Activated naive CD8-positive, alpha-beta T cell treated with anti-CD3 and anti-CD28 coated beads, Interleukin-2, amount 50 U/mL, for 24 hours (primary cell): Measurements from ENCODE around the gene HDGF.

Experiments used
- ATAC-seq: fragments of 150-1000 bp; cut with Tn5 transposase; one replicate; pipeline ENCODE4 v1.10.0; 2021
- DNase-seq: peaks from one replicate; pipeline ENCODE4 v3.0.0; 2021
- H3K27ac Mint-ChIP-seq: one replicate; pipeline ENCODE4 v1.8.0; 2021; ENCODE audit warnings: mild to moderate bottlenecking, mixed read lengths
- H3K27me3 Mint-ChIP-seq: one replicate; pipeline ENCODE4 v1.8.0; 2021; ENCODE audit warnings: mixed read lengths
- H3K36me3 Mint-ChIP-seq: one replicate; pipeline ENCODE4 v1.8.0; 2021; ENCODE audit warnings: low read depth, mixed read lengths
- H3K4me1 Mint-ChIP-seq: one replicate; pipeline ENCODE4 v1.8.0; 2021; ENCODE audit warnings: mixed read lengths
- H3K4me3 Mint-ChIP-seq: one replicate; pipeline ENCODE4 v1.8.0; 2021; ENCODE audit warnings: mild to moderate bottlenecking, moderate library complexity, mixed read lengths
- H3K9me3 Mint-ChIP-seq: one replicate; pipeline ENCODE4 v1.8.0; 2021; ENCODE audit warnings: mixed read lengths

Gene HDGF

DNA sequence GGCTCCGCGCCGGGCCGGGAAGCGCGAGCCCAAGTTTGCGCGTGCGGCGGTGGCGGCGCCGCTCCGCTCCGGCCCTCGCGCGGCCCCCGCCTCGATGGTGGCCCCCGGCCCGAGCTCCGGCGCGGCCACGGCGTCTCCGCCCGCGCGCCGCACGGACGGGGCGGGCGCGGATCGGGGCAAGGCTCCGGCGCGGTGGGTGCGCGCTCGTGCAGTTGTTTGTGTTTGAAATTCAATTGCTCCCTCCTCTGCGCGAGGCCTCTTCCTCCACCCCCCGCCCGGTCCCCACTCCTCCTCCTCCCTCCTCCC, at the start of gene HDGF:
Gene HDGF, minus strand, starts transcription at position 225 of the 306 bp plus-strand sequence. CDS start 246 bp downstream, outside the sequence.
- peaks cover 54% of the 10 kb centered on the region for H3K4me1 Mint-ChIP-seq
- DNase-seq (no peak), ATAC-seq (no peak)
- peak within 1 kb of the TSS; percentile 92 for H3K4me3 Mint-ChIP-seq
- no peaks in the 10 kb centered on the region for H3K27me3 Mint-ChIP-seq
- peak within 1 kb of the TSS; percentile 98 for H3K27ac Mint-ChIP-seq
- peaks cover 26% of the 10 kb centered on the region for H3K36me3 Mint-ChIP-seq
- no peaks in the 10 kb centered on the region for H3K9me3 Mint-ChIP-seq

DNA sequence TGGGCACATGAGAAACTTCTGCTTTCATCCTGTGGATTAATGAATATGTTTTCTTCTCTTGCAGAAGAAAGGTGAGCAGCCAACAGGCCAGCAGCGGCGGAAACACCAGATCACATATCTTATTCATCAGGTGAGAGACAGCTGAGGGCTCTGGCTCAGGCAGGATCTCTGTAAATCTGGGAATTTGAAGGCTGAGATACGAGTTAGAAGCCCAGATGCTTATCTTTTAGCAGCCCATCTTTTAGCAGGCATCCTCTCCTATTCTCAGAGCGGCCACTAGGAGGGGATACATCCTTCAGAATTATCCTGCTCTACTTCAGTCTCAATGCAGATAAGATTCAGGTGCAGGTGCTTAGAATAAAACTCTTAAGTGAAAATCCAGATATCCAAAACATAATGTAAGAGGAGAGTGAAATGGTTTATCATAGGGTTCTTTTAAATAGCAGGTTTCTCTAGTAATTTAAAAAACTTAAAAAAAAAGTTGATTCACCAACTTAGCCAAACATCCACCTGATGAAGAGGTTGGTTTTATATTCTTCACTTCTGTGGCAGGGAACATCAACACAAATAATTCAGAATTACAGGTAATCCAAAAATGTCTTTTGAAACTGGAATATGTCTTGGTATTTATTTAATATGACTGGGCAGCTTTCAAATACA, 45.9 kb upstream of the HDGF start:
- Mint-ChIP-seq H3K4me3 (no peak overlapping the region), H3K27ac (no peak overlapping the region), H3K36me3 (peaks cover 55% of the 10 kb centered on the region), H3K4me1 (peaks cover 9% of the 10 kb centered on the region), H3K9me3 (no peaks in the 10 kb centered on the region), H3K27me3 (no peaks in the 10 kb centered on the region)
- ATAC-seq: peak; percentile 44
- peak; percentile 60 for DNase-seq

- peaks cover 4% of the 10 kb centered on the region for H3K4me1 Mint-ChIP-seq
- no peak overlapping the region for H3K27ac Mint-ChIP-seq
- H3K27me3 Mint-ChIP-seq: no peaks in the 10 kb centered on the region
- ATAC-seq (no peak), DNase-seq (no peak)
- no peaks in the 10 kb centered on the region for H3K9me3 Mint-ChIP-seq
- H3K4me3 Mint-ChIP-seq: no peak overlapping the region
- H3K36me3 Mint-ChIP-seq: peaks cover 60% of the 10 kb centered on the region
Observed at GRCh38 chr1:156796340-156797097, 45.0 kb upstream of the HDGF start.

DNA sequence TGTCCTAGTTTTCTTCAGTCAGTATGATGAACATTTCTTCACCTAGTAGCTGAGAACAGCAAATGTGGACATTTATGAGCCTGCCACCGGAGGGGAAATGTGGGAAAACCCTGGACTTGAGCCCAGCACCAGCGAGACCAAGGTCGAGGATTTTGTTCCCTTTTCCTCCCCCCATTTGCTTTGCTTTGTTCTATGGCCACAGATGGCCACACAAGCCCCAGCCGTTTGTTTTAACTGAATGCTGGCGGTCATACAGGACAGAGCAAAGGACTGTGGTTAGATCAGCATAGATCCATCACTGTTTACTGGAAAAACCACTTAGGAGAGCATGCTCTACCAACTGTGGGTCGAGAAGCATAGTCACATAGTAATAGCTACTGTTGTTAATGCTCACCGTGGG, 44.3 kb upstream of the HDGF start:
- Mint-ChIP-seq H3K4me1 (no peaks in the 10 kb centered on the region), H3K27me3 (no peaks in the 10 kb centered on the region), H3K4me3 (no peak overlapping the region), H3K36me3 (peaks cover 61% of the 10 kb centered on the region), H3K27ac (no peak overlapping the region), H3K9me3 (no peaks in the 10 kb centered on the region)
- ATAC-seq: no peak
- no peak for DNase-seq

DNA sequence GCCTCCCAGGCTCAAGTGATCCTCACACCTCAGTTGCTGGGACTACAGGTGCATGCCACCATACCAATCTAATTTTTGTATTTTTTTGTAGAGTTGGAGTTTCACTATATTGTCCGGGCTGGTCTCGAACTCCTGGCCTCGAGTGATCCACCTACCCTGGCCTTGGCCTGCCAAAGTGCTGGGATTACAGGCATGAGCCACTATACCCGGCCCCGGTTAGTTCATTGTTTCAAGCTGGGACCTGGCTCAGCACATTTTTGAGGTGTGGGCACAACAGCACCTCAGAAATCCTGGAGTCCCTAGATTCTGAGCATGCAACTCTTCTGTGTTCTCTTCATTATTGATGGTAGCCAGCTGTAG, 43.9 kb upstream of the HDGF start:
- Mint-ChIP-seq H3K36me3 (peaks cover 61% of the 10 kb centered on the region), H3K9me3 (no peaks in the 10 kb centered on the region), H3K27ac (no peak overlapping the region), H3K4me1 (no peaks in the 10 kb centered on the region), H3K27me3 (no peaks in the 10 kb centered on the region), H3K4me3 (no peak overlapping the region)
- no peak for ATAC-seq
- no peak for DNase-seq

- DNase-seq (no peak), ATAC-seq (no peak)
- no peaks in the 10 kb centered on the region for H3K9me3 Mint-ChIP-seq
- peaks cover 62% of the 10 kb centered on the region for H3K36me3 Mint-ChIP-seq
- no peak overlapping the region for H3K4me3 Mint-ChIP-seq
- no peak overlapping the region for H3K27ac Mint-ChIP-seq
- no peaks in the 10 kb centered on the region for H3K27me3 Mint-ChIP-seq
- no peaks in the 10 kb centered on the region for H3K4me1 Mint-ChIP-seq
Observed at GRCh38 chr1:156794506-156795373, 43.3 kb upstream of the HDGF start.

- peaks cover 50% of the 10 kb centered on the region for H3K36me3 Mint-ChIP-seq
- H3K27ac Mint-ChIP-seq: peak overlapping the region; percentile 48
- no peaks in the 10 kb centered on the region for H3K9me3 Mint-ChIP-seq
- no peaks in the 10 kb centered on the region for H3K27me3 Mint-ChIP-seq
- no peak for ATAC-seq
- H3K4me3 Mint-ChIP-seq: no peak overlapping the region
- peaks cover 3% of the 10 kb centered on the region for H3K4me1 Mint-ChIP-seq
- DNase-seq: no peak
Observed at GRCh38 chr1:156789621-156790318, 38.3 kb upstream of the HDGF start.

- Mint-ChIP-seq H3K9me3 (no peaks in the 10 kb centered on the region), H3K27me3 (no peaks in the 10 kb centered on the region), H3K4me3 (no peak overlapping the region), H3K27ac (no peak overlapping the region), H3K4me1 (peaks cover 3% of the 10 kb centered on the region), H3K36me3 (peaks cover 45% of the 10 kb centered on the region)
- no peak for ATAC-seq
- DNase-seq: no peak
Observed at GRCh38 chr1:156788136-156788535, 36.7 kb upstream of the HDGF start.

DNA sequence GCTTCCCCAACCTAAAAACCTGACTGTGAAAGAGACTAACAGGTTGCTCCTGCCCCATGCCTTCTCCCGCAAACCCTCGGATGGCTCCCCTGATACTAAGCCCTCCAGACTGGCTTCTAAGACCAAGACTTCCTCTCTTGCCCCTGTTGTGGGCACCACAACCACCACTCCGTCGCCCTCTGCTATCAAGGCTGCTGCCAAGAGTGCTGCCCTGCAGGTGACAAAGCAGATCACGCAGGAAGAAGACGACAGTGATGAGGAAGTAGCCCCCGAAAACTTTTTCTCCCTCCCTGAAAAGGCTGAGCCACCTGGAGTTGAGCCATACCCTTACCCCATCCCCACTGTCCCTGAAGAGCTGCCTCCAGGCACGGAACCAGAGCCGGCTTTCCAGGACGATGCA, 35.2 kb upstream of the HDGF start:
- Mint-ChIP-seq H3K4me1 (peaks cover 6% of the 10 kb centered on the region), H3K36me3 (peaks cover 49% of the 10 kb centered on the region), H3K9me3 (no peaks in the 10 kb centered on the region), H3K4me3 (no peak overlapping the region), H3K27me3 (no peaks in the 10 kb centered on the region), H3K27ac (no peak overlapping the region)
- DNase-seq (no peak), ATAC-seq (no peak)

GRCh38 chr1:156785458-156785857, 34.0 kb upstream of the HDGF start:
- peaks cover 51% of the 10 kb centered on the region for H3K36me3 Mint-ChIP-seq
- no peak for DNase-seq

DNA sequence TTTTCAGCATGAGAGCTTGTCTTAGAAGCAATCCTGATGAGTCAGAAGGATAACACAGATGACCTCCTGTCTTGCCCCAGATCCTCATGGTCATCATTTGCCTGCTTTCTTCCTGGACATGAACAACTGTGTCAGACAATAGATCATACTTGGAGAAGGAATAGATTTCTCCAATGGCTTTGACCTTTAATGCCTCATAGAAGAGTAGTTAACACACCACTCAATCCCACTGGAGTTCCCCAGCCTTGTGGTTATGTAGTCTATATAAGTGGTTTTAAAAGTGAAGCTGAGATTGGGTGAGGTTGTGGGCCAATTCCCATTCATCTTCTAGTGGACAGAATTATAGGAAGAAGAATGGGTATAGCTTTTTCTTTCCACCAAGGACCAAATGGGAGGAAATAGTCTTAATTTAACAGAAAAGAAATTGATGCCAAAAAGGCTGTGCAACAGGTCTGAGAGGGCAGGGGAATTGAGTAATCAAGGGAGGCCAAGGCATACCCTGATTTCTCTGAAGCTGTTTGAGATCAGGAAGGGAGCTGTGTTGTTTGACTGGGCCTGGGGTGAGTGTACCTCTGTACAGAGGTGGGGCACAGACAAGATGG, 30.2 kb upstream of the HDGF start:
- peaks cover 35% of the 10 kb centered on the region for H3K36me3 Mint-ChIP-seq
- DNase-seq: no peak
- no peaks in the 10 kb centered on the region for H3K27me3 Mint-ChIP-seq
- no peaks in the 10 kb centered on the region for H3K9me3 Mint-ChIP-seq
- H3K4me3 Mint-ChIP-seq: no peak overlapping the region
- no peak for ATAC-seq
- H3K4me1 Mint-ChIP-seq: peaks cover 23% of the 10 kb centered on the region
- H3K27ac Mint-ChIP-seq: no peak overlapping the region

More at GRCh38 chr1:156785458-156785857, 34.0 kb upstream of the HDGF start:
- no peaks in the 10 kb centered on the region for H3K9me3 Mint-ChIP-seq
- H3K4me1 Mint-ChIP-seq: peaks cover 14% of the 10 kb centered on the region
- no peak for ATAC-seq
- no peak overlapping the region for H3K27ac Mint-ChIP-seq
- H3K27me3 Mint-ChIP-seq: no peaks in the 10 kb centered on the region
- H3K4me3 Mint-ChIP-seq: no peak overlapping the region

DNA sequence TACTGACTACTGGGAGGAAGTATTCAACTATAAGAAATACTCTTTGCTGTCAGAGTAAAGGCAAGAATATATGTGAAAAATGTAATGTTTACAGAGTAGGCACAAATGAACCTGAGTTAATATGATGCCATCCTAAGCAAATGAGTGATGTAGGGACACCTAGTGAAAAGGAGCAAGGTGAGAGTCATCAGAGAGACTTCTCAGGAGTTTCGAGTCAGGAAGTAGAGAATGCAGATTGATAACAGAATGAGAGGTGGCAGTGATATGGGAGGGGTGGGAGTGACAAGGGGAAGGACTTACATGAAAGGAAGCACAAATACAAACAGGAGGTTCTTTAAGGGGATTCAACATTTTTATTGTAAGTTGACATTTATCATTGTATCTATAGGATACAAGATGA, 26.1 kb upstream of the HDGF start:
- ATAC-seq: no peak
- Mint-ChIP-seq H3K27me3 (no peaks in the 10 kb centered on the region), H3K36me3 (peaks cover 38% of the 10 kb centered on the region), H3K9me3 (no peaks in the 10 kb centered on the region), H3K27ac (no peak overlapping the region), H3K4me3 (no peak overlapping the region), H3K4me1 (peaks cover 51% of the 10 kb centered on the region)
- DNase-seq: no peak

DNA sequence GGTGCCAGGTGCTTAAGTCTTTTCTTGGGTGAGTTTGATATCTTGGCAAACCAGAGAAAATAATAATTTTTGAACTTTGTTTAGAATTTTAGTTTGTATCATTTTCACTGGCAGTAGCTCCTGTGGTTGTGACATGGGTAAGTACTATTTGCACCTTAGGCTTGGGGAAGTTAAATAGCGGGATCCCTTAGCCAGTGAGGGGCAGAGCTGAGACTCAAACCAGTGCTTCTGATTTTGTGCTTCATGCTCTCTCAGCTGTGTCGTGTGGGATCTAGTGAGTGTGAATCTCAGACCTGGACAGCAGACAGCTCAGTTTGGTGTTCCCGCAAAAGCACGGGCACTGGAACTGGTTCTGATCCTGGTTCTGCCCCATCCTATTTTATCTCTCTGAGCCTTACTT, 25.5 kb upstream of the HDGF start:
- H3K9me3 Mint-ChIP-seq: no peaks in the 10 kb centered on the region
- no peak for DNase-seq
- peaks cover 37% of the 10 kb centered on the region for H3K36me3 Mint-ChIP-seq
- no peak overlapping the region for H3K4me3 Mint-ChIP-seq
- H3K4me1 Mint-ChIP-seq: peaks cover 57% of the 10 kb centered on the region
- no peak for ATAC-seq
- no peaks in the 10 kb centered on the region for H3K27me3 Mint-ChIP-seq
- no peak overlapping the region for H3K27ac Mint-ChIP-seq

- no peak for DNase-seq
- peak; percentile 75 for ATAC-seq
Observed at GRCh38 chr1:156775799-156776198, 24.3 kb upstream of the HDGF start.

More at GRCh38 chr1:156775799-156776198, 24.3 kb upstream of the HDGF start:
- H3K27ac Mint-ChIP-seq: peak overlapping the region; percentile 17
- H3K4me3 Mint-ChIP-seq: no peak overlapping the region
- peaks cover 55% of the 10 kb centered on the region for H3K4me1 Mint-ChIP-seq
- H3K9me3 Mint-ChIP-seq: no peaks in the 10 kb centered on the region
- H3K27me3 Mint-ChIP-seq: no peaks in the 10 kb centered on the region
- H3K36me3 Mint-ChIP-seq: peaks cover 37% of the 10 kb centered on the region
